KOPT-K1 (cell line): ENCODE results near the gene EFCAB8.
"Not testable (repeated sequence)": the region's sequence is repeated elsewhere in the genome, so short reads cannot be mapped to it uniquely, and the experiment has no call there.

Experiments used
- H3K27ac ChIP-seq: fragments of 200-600 bp; sonication (generic); 2 replicates; pipeline ENCODE4 v1.5.1; 2016; ENCODE audit warnings: antibody characterized with exemption, mild to moderate bottlenecking, low read depth, low read length; ENCODE audit not compliant: poor library complexity, severe bottlenecking
- H3K36me3 ChIP-seq: fragments of 200-600 bp; sonication (generic); 2 replicates; pipeline ENCODE4 v1.5.1; 2017; ENCODE audit warnings: antibody characterized with exemption, mild to moderate bottlenecking, low read length, moderate library complexity; ENCODE audit not compliant: insufficient read depth
- H3K9me3 ChIP-seq: fragments of 200-600 bp; sonication (generic); 2 replicates; pipeline ENCODE4 v1.5.1; 2017; ENCODE audit warnings: antibody characterized with exemption, low read length, mild to moderate bottlenecking; ENCODE audit not compliant: insufficient read depth, poor library complexity, severe bottlenecking

EFCAB8 gene

GRCh38 chr20:32869562-32869961 lies 10.8 kb downstream of the EFCAB8 start:
- no peaks in the 10 kb centered on the region for H3K36me3 ChIP-seq
- H3K9me3 ChIP-seq, result no peaks in the 10 kb centered on the region
- H3K27ac ChIP-seq, result no peak overlapping the region

DNA sequence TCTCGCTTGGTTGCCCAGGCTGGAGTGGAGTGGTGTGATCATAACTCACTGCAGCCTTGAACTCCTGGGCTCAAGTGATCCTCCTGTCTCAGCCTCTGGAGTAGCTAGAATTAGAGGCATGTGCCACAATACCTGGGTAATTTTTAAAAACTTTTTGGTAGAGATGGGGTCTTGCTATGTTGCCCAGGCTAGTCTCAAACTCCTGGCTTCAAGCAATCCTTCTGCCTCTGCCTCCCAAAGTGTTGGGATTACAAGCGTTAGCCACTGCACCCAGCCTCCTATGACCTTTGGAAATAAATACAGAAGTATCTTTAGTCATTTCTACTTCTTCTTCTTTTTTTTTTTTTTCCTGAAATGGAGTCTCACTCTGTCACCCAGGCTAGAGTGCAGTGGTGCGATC lies 11.8 kb downstream of the EFCAB8 start:
- not testable (repeated sequence) for H3K36me3 ChIP-seq, H3K9me3 ChIP-seq, H3K27ac ChIP-seq

DNA sequence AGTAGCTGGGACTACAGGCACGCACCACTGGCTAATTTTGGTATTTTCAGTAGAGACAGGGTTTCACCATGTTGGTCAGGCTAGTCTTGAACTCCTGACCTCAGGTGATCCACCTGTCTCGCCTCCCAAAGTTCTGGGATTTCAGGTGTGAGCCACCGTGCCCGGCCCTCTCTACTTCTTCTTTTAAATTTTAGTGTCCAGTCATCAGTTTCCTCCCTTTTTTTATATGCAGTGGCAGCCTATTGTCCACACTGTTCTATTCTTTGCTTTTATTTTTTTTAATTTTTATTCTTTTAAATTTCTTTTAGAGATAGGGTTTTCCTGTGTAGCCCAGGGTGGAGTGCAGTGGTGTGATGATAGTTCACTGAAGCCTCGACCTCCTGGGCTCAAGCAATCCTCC lies 12.3 kb downstream of the EFCAB8 start:
- no peaks in the 10 kb centered on the region for H3K9me3 ChIP-seq
- H3K36me3 ChIP-seq, result no peaks in the 10 kb centered on the region
- H3K27ac ChIP-seq, result no peak overlapping the region

DNA sequence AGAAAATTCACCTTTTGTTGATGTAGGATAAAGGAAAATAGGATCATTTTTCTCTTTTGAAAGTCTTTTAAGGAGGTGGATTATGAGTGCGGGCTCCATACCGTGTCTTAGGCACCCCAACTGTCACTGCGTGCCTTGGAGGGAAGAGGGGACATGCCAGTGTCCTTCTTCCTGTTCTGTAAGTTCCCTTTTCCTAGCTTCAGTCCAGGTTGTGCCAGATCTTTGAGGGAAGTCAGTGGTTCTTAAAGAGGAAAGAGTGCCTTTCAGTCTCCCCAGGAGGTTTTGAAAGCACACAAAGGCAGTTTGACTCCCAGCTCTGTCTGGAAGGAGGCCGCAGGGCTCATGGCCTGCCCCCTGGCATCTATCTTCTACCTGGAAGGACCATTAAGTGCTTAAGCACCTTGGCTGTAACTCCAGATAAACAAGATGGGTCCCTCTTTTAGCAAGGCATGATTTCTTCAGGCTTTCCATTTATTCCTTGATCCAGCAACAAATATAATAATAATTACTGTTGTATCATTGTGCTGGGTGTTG lies 13.0 kb downstream of the EFCAB8 start:
- Histone ChIP-seq H3K27ac (no peak overlapping the region), H3K9me3 (no peaks in the 10 kb centered on the region), H3K36me3 (no peaks in the 10 kb centered on the region)

GRCh38 chr20:32872266-32872665 lies 13.5 kb downstream of the EFCAB8 start:
- no peaks in the 10 kb centered on the region for H3K9me3 ChIP-seq
- no peak overlapping the region for H3K27ac ChIP-seq
- H3K36me3 ChIP-seq, result no peaks in the 10 kb centered on the region

GRCh38 chr20:32875673-32876072 lies 16.9 kb downstream of the EFCAB8 start:
- H3K27ac ChIP-seq, result no peak overlapping the region
- H3K9me3 ChIP-seq, result no peaks in the 10 kb centered on the region
- H3K36me3 ChIP-seq, result no peaks in the 10 kb centered on the region

DNA sequence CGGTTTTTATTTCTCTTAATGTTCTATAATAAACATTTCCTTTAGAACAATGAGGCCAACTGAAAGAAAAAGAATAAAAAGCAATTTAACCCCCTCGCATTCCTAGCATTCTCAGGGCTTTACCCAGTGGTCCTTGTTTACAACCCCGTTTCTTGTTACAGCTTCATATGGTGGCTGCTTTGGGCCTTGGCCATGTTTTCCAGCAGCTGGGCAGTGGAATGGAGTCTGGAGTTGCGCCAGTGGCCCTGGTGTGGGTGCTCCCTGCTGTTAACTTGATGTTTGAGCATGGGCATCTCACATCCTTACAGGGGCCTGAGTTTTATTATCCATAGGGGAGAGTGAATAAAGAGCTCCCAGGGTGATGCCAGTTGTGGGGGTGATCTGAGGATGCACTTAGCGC lies 18.8 kb downstream of the EFCAB8 start:
- no peaks in the 10 kb centered on the region for H3K9me3 ChIP-seq
- H3K27ac ChIP-seq, result no peak overlapping the region
- H3K36me3 ChIP-seq, result no peaks in the 10 kb centered on the region

GRCh38 chr20:32878820-32879219 lies 20.1 kb downstream of the EFCAB8 start:
- H3K27ac ChIP-seq, result no peak overlapping the region
- H3K36me3 ChIP-seq, result no peaks in the 10 kb centered on the region
- no peaks in the 10 kb centered on the region for H3K9me3 ChIP-seq

DNA sequence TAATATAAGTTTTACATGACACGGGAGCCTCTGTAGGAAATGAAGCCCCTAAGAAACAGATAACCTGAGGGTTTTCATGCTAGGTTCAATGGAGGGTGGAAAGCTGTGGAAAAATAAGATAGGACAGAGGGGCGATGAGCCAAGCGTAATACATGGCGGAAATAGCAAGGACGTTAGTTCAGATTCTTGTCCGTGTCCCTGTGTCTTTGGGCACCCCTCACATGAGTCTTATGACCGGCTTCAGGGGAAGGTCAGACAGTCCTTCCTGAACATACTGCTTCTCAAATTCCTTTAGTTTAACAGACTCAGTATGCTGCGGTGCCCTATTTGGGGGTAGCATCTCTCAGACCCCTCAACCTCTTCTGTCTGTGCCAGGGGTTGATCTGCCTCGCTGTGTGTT lies 20.8 kb downstream of the EFCAB8 start:
- Histone ChIP-seq H3K27ac (no peak overlapping the region), H3K9me3 (no peaks in the 10 kb centered on the region), H3K36me3 (no peaks in the 10 kb centered on the region)

DNA sequence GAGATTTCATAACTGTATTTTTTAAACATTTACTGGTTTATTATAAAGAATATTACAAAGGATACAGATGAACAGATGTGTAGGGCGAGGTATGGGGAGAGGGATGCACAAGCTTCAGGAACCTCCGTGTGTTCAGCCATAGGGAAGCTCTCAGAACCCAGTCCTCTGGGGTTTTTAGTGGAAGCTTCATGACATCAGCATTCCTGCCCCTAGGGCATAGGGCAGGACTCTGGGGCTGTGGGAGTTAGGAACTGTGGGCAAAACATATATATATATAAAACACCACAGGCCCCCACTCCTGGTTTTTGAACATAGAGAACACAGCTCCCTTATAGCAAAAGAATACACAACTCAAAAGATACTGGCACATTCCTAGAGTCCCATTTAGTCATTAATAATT lies 21.9 kb downstream of the EFCAB8 start:
- H3K9me3 ChIP-seq, result no peaks in the 10 kb centered on the region
- H3K36me3 ChIP-seq, result no peaks in the 10 kb centered on the region
- no peak overlapping the region for H3K27ac ChIP-seq

GRCh38 chr20:32883081-32883480 lies 24.4 kb downstream of the EFCAB8 start:
- no peaks in the 10 kb centered on the region for H3K9me3 ChIP-seq
- H3K36me3 ChIP-seq, result no peaks in the 10 kb centered on the region
- H3K27ac ChIP-seq, result no peak overlapping the region

DNA sequence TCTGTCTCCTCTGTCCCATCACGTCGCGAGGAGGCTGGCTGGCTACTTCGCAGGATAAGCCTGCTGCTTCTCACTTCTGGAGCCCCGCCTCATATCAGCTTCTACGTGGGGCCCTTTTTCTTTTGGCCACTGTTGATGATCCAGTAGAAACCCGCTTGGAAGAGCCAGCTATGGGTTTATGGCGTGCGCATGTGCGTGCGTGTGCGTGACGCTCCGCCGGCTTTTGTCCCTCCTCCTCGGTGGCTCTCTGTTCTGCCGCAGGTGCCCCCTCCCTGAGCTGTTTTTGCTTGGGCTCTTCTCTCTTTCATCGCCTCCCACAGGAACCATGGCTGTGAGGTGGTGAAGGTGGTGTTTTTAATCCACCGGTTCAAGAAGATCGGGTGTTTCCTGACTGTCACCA lies 26.5 kb downstream of the EFCAB8 start:
- Histone ChIP-seq H3K9me3 (no peaks in the 10 kb centered on the region), H3K27ac (no peak overlapping the region), H3K36me3 (no peaks in the 10 kb centered on the region)

- Histone ChIP-seq H3K9me3 (no peaks in the 10 kb centered on the region), H3K36me3 (no peaks in the 10 kb centered on the region), H3K27ac (no peak overlapping the region)
Observed at GRCh38 chr20:32885952-32886351, 27.2 kb downstream of the EFCAB8 start.

- Histone ChIP-seq H3K36me3 (no peaks in the 10 kb centered on the region), H3K9me3 (no peaks in the 10 kb centered on the region), H3K27ac (no peak overlapping the region)
Observed at GRCh38 chr20:32886652-32887051, 27.9 kb downstream of the EFCAB8 start.

DNA sequence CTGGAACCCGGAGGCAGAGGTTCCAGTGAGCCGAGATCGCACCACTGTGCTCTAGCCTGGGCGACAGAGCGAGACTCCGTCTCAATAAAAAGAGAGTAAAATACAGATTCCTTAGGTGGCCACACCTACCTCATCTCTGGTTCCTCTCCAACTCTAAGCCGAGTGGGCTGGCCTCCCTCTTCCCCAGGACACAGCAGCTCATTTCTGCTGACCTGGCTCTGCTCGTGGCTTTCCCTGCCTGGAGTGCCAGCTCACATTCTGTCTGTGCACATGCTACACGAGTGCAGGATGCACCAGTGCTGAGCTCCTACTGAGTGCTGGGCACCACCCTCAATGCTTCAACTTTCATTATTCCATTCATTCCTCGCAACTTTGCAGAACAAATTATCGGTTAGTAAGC lies 28.8 kb downstream of the EFCAB8 start:
- no peak overlapping the region for H3K27ac ChIP-seq
- no peaks in the 10 kb centered on the region for H3K9me3 ChIP-seq

GRCh38 chr20:32888636-32889035 lies 29.9 kb downstream of the EFCAB8 start:
- no peak overlapping the region for H3K27ac ChIP-seq

More for the DNA sequence above, 28.8 kb downstream of the EFCAB8 start:
- no peaks in the 10 kb centered on the region for H3K36me3 ChIP-seq

DNA sequence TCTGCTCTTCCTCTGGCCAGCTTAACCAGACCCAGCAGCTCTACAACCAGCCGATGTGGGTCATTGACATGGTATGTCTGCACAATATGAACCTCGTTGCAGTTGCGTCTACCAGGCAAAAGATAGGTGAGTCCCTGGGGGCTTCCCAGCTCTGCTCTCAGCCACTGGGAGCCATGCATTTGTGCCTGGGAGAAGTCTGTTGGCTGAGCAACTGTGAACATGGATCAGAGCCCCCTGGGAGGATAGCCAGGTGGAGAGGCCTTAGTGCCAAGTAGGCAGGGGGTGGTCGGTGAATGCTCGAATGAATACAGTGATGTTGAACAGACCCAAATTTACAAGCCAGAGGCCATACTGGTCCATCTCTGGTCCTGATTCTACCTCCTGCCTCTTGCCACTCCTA lies 30.6 kb downstream of the EFCAB8 start:
- Histone ChIP-seq H3K36me3 (no peaks in the 10 kb centered on the region), H3K27ac (no peak overlapping the region), H3K9me3 (no peaks in the 10 kb centered on the region)

More at GRCh38 chr20:32888636-32889035, 29.9 kb downstream of the EFCAB8 start:
- H3K9me3 ChIP-seq, result no peaks in the 10 kb centered on the region
- H3K36me3 ChIP-seq, result no peaks in the 10 kb centered on the region
